ENCODE data around the gene ZNF628. TPM values are rescaled to one million over a fixed set of nuclear protein-coding genes. Genes with fewer than 3 reads are reported as not detected.

Gene ZNF628
- total RNA-seq, 2 donors from 2014 or later, result 8.0 to 12.3 TPM

DNA sequence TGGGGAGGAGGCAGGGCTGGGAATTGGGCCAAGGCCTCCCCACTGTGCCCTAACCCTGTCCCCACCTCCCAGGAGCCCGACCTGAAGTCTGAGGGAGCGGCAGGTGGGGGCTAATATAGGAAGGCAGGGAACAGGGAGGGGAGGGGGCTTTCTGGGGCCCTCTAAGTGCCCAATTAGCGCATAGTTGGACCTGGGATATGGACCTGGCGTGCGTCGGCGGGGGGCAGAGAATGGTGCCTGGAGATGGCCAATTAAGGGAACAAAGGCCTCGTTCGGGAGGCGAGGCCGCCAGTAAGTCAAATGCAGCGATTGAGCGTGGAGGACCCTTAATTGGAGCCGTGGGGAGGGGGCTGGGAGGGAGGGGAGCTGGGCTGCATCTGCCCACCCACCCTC lies 11.8 kb upstream of the ZNF628 start, which contains the start of gene C19orf85:
Gene C19orf85 (minus strand): TSS at position 90 of the 393 bp plus-strand sequence. CDS start 197 bp downstream, outside the sequence.
- H3K27ac Mint-ChIP-seq, result no peak within 1 kb of the TSS
- no peak within 1 kb of the TSS for H3K4me3 Mint-ChIP-seq

DNA sequence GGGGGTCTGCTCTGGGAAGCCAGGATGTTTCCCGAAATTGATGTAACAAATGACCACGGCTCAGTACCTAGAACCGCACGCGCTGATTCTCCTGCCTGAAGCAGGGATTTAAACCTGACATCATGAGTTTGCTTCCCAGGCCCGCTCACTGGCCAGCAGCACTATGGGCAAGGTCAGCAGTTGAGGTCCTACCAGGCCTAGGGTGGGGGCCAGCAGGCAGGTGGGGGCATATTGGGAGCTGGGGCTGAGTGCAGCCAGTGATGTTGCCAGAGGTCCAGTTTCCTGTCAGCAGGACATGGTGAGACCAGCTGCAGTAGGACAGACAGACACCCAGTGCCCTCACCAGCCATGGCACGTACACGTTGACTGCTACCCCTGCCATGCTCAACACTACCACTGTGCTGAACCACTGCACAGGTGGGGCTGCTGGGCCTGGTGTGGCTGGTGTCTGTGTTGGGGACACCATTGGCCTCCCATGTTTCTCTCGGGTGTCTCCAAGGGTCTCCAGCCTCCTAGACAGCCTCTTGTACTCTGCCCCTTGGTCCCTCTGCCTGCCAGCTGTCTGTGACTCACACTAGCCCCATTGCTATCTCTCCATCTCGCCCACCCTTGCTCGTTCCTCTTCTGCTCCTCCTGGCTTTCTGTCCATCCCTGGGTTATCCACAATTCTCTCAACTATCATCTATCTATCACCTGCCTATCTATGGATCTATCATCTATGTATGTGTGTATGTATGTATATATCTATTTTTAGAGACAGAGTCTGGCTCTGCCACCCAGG lies 10.8 kb upstream of the ZNF628 start:
- Mint-ChIP-seq H3K4me1 (ENCODE audit: low read depth in 2 of 2) (peaks cover 12 to 15% of the 10 kb centered on the region in 2 donors), H3K4me3 (no peak overlapping the region)

More for the DNA sequence above, 11.8 kb upstream of the ZNF628 start, which contains the start of gene C19orf85:
- no peak for ATAC-seq
- no peaks in the 10 kb centered on the region for H3K27me3 Mint-ChIP-seq
- H3K4me1 Mint-ChIP-seq (ENCODE audit: low read depth in 2 of 2), result peaks cover 17 to 21% of the 10 kb centered on the region in 2 donors
- H3K36me3 Mint-ChIP-seq, result no peaks in the 10 kb centered on the region
- no peak for DNase-seq (ENCODE audit: low spot score)
- no peaks in the 10 kb centered on the region for H3K9me3 Mint-ChIP-seq

GRCh38 chr19:55466241-55466614 lies 10.2 kb upstream of the ZNF628 start:
- H3K27ac Mint-ChIP-seq, result no peak overlapping the region
- H3K36me3 Mint-ChIP-seq, result no peaks in the 10 kb centered on the region
- H3K4me1 Mint-ChIP-seq (ENCODE audit: low read depth in 2 of 2), result peaks cover 11 to 12% of the 10 kb centered on the region in 2 donors

More for the DNA sequence above, 10.8 kb upstream of the ZNF628 start:
- ATAC-seq, result no peak
- H3K9me3 Mint-ChIP-seq, result no peaks in the 10 kb centered on the region
- no peak for DNase-seq (ENCODE audit: low spot score)
- no peaks in the 10 kb centered on the region for H3K36me3 Mint-ChIP-seq
- H3K27me3 Mint-ChIP-seq, result no peaks in the 10 kb centered on the region
- no peak overlapping the region for H3K27ac Mint-ChIP-seq

GRCh38 chr19:55467236-55468053 lies 9.0 kb upstream of the ZNF628 start:
- Mint-ChIP-seq H3K4me3 (no peak overlapping the region), H3K9me3 (no peaks in the 10 kb centered on the region), H3K4me1 (ENCODE audit: low read depth in 2 of 2) (peaks cover under 1 to 3% of the 10 kb centered on the region in 2 donors), H3K27ac (no peak overlapping the region), H3K36me3 (no peaks in the 10 kb centered on the region), H3K27me3 (no peaks in the 10 kb centered on the region)
- DNase-seq (ENCODE audit: low spot score) (peak; percentile 75), ATAC-seq (peak; percentile 88)

More at GRCh38 chr19:55466241-55466614, 10.2 kb upstream of the ZNF628 start:
- no peaks in the 10 kb centered on the region for H3K9me3 Mint-ChIP-seq
- no peaks in the 10 kb centered on the region for H3K27me3 Mint-ChIP-seq
- ATAC-seq (no peak), DNase-seq (ENCODE audit: low spot score) (no peak)
- no peak overlapping the region for H3K4me3 Mint-ChIP-seq

DNA sequence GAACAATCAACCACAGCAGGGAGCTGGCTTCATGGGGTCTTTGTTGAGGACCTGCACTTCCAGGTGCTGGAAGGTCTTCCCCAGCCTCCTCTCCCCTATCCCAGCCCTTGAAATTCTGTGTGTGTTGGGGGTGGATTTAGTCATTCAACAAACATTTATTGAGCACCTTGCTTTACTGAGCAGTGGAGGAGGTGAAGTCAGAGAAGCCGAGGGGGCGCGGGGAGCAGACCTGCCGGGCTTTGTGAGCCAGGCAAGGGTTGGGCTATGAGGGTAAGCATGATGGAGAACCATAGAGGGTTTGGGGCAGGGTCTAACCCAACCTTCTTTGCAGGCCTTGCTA lies 8.4 kb upstream of the ZNF628 start:
- no peaks in the 10 kb centered on the region for H3K9me3 Mint-ChIP-seq
- peaks cover 0 to under 1% of the 10 kb centered on the region in 2 donors for H3K4me1 Mint-ChIP-seq (ENCODE audit: low read depth in 2 of 2)
- no peak overlapping the region for H3K27ac Mint-ChIP-seq
- no peaks in the 10 kb centered on the region for H3K36me3 Mint-ChIP-seq
- DNase-seq (ENCODE audit: low spot score) (no peak), ATAC-seq (no peak)
- H3K4me3 Mint-ChIP-seq, result no peak overlapping the region
- H3K27me3 Mint-ChIP-seq, result no peaks in the 10 kb centered on the region

DNA sequence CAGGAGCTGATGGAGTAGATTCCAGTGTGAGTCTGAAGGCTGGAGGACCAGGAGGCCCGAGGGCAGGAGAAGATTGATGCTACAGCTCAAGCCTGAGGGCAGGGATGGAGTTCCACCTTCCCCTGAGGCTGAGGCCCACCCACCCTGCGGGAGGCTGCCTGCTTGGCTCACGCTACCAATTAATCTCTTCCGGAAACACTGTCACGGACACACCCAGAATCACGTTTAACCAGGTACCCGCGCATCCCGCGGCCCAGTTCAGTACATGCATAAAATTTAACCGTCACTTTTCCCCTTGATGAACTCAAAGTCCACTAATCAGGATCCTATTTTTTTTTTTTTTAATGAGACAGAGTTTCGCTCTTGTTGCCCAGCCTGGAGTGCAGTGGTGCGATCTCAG lies 5.2 kb upstream of the ZNF628 start:
- H3K4me3 Mint-ChIP-seq, result no peak overlapping the region
- no peaks in the 10 kb centered on the region for H3K36me3 Mint-ChIP-seq
- no peaks in the 10 kb centered on the region for H3K9me3 Mint-ChIP-seq
- DNase-seq (ENCODE audit: low spot score) (no peak), ATAC-seq (no peak)
- H3K27me3 Mint-ChIP-seq, result no peaks in the 10 kb centered on the region
- no peak overlapping the region for H3K27ac Mint-ChIP-seq
- H3K4me1 Mint-ChIP-seq (ENCODE audit: low read depth in 2 of 2), result no peaks in the 10 kb centered on the region

DNA sequence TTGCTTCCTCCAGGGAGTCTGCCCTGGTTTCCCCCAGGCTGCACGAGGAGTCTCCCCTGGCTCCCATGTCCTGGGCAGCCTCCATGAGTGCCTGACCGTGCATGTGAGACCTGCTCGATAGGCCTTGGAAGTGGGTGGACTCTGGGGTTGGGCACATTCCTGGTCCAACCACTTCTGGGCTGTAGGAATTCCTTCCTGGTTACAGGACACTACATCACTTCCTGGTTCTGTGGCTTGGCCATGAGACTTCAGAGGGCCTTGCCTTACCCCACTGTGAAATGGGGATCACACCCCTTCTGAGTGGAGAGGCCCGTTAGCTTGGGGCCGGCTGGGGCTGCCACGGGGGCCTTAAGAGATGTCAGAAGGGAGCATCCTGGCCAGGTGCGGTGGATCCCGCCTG lies 4.0 kb upstream of the ZNF628 start:
- Mint-ChIP-seq H3K4me3 (no peak overlapping the region), H3K27ac (no peak overlapping the region), H3K27me3 (no peaks in the 10 kb centered on the region), H3K4me1 (ENCODE audit: low read depth in 2 of 2) (peaks cover 2 to 6% of the 10 kb centered on the region in 2 donors), H3K9me3 (no peaks in the 10 kb centered on the region), H3K36me3 (no peaks in the 10 kb centered on the region)
- DNase-seq (ENCODE audit: low spot score) (no peak), ATAC-seq (no peak)

GRCh38 chr19:55473225-55474012 lies 3.0 kb upstream of the ZNF628 start:
- Mint-ChIP-seq H3K4me3 (no peak overlapping the region), H3K36me3 (no peaks in the 10 kb centered on the region), H3K27ac (no peak overlapping the region), H3K9me3 (no peaks in the 10 kb centered on the region), H3K4me1 (ENCODE audit: low read depth in 2 of 2) (peaks cover 10 to 16% of the 10 kb centered on the region in 2 donors), H3K27me3 (no peaks in the 10 kb centered on the region)
- no peak for ATAC-seq
- DNase-seq (ENCODE audit: low spot score), result no peak

DNA sequence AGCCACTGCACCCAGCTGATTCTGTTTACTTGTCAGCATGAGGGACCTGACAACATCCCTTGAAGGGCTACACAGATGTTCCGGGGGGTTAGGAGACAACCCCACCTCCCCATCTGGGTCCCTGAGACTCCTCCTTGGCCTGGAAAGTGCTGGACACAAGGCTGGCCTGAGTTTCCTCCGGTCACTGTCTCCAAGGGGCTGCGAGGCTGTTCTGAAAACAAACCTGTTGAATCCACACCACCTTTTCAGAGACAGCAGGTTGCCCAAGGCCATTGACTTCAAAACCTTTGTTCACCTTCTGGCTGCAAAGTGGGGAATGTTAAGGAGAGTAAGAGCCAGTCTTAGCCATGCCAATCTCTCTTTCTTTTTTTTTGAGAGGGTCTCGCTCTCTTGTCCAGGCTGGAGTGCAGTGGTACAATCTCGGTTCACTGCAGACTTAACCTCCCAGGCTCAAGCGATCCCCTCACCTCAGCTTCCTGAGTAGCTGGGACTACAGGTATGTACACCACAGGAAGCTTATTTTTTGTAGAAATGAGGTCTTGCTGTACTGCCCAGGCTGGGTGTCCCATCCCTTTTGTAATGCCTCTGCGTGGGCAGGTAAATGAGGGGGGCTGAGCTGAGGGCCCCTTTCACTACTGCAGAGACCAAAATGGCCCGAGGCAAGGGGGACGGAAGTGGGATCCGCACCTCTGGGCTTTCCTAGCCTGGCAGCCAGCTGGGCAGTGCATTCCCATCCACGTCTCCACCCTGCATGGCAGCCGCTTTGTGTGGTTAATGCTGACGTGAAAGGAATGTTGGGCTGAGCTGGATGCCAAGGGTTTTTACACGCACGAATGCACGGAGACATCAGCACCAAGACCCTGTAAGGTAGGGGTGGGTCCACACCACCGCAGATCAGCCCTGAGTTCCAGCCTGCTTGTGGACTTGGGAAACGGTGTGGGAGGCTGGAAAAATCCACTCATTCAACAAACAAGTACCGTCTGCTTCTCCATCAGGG lies 1.9 kb upstream of the ZNF628 start:
- ATAC-seq (no peak), DNase-seq (ENCODE audit: low spot score) (no peak)
- Mint-ChIP-seq H3K36me3 (no peaks in the 10 kb centered on the region), H3K4me3 (no peak overlapping the region), H3K4me1 (ENCODE audit: low read depth in 2 of 2) (peaks cover 18 to 27% of the 10 kb centered on the region in 2 donors), H3K27me3 (no peaks in the 10 kb centered on the region), H3K9me3 (no peaks in the 10 kb centered on the region), H3K27ac (no peak overlapping the region)

DNA sequence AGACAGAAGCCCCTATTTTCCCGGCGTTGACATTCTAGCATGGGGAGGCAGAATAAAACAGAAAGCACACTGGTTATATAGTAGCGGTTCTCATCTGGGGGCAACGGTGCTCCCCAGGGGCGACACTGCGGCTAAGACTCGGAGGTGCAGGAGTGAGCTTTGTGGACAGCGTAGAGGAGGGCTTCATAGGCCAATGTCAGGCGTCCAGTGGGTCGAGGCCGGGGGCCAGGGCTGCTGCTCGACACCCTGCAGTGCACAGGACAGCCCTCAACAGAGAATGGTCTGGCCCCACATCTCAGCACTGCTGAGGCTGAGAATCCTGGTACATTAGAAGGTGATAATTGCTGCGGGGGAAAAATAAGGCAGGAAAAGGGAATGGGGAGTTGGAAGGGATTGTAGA lies 1.5 kb downstream of the ZNF628 start:
- H3K9me3 Mint-ChIP-seq, result no peaks in the 10 kb centered on the region
- no peaks in the 10 kb centered on the region for H3K27me3 Mint-ChIP-seq
- H3K36me3 Mint-ChIP-seq, result no peaks in the 10 kb centered on the region
- peak overlapping the region; percentile 95 for H3K4me3 Mint-ChIP-seq
- peak overlapping the region; percentile 39 to 88 for H3K27ac Mint-ChIP-seq
- peaks cover 23 to 31% of the 10 kb centered on the region in 2 donors for H3K4me1 Mint-ChIP-seq (ENCODE audit: low read depth in 2 of 2)
- no peak for ATAC-seq
- no peak for DNase-seq (ENCODE audit: low spot score)

DNA sequence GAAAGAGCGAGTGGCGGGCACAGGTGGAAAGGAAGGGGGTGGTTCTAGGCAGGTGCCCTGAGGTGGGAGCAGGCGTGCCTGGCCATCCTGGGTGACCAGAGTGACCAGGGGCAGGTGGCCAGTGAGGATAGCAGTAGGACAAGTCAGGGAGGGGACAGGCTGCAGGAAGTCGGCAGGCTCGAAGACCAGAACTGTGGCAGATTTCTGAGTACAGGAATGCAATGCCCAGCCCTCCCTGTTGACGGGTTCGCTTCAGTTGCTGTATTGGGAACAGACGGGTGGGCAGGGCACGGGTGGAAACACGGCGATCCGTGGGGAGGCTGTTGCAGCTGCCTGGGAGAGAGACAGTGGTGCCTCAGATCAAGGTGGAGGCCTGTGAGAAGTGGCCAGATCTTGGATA lies 1.9 kb downstream of the ZNF628 start:
- H3K4me3 Mint-ChIP-seq, result peak overlapping the region; percentile 95
- no peaks in the 10 kb centered on the region for H3K9me3 Mint-ChIP-seq
- no peaks in the 10 kb centered on the region for H3K36me3 Mint-ChIP-seq
- ATAC-seq, result no peak
- no peaks in the 10 kb centered on the region for H3K27me3 Mint-ChIP-seq
- peak overlapping the region; percentile 39 to 88 for H3K27ac Mint-ChIP-seq
- DNase-seq (ENCODE audit: low spot score), result no peak
- peaks cover 23 to 31% of the 10 kb centered on the region in 2 donors for H3K4me1 Mint-ChIP-seq (ENCODE audit: low read depth in 2 of 2)

- H3K9me3 Mint-ChIP-seq, result no peaks in the 10 kb centered on the region
- peak overlapping the region in 1 of 2 donors; percentile 88 for H3K27ac Mint-ChIP-seq
- H3K27me3 Mint-ChIP-seq, result no peaks in the 10 kb centered on the region
- ATAC-seq, result no peak
- H3K4me1 Mint-ChIP-seq (ENCODE audit: low read depth in 2 of 2), result peaks cover 23 to 31% of the 10 kb centered on the region in 2 donors
- H3K4me3 Mint-ChIP-seq, result peak overlapping the region; percentile 44
- H3K36me3 Mint-ChIP-seq, result no peaks in the 10 kb centered on the region
- no peak for DNase-seq (ENCODE audit: low spot score)
Observed at GRCh38 chr19:55479045-55479444, 2.6 kb downstream of the ZNF628 start.

Measured in natural killer cell treated with Interleukin-12 subunit alpha and Interleukin-12 subunit beta and Interleukin-15 and Interleukin-18, amount 100 ng/mL, for 72 hours (primary cell).